GM12878 (cell line): ENCODE results near the gene NOS3.

Experiments used
- EP300 ChIP-seq, 2 experiments: fragments of 150-350 bp in 1 of 2; IDR thresholded peaks; 2 replicates each; pipeline ENCODE4 v1.6.1; 2011 to 2012; ENCODE audit warnings: low read depth in 2 of 2, low read length in 2 of 2, borderline replicate concordance in 1 of 2, improper control_type of control experiment in 1 of 2, inconsistent platforms in 1 of 2; ENCODE audit not compliant: control insufficient read depth in 1 of 2
- IRF4 ChIP-seq: IDR thresholded peaks from 2 replicates; pipeline ENCODE4 v1.6.1; 2011; ENCODE audit warnings: low read depth, low read length
- RAD21 ChIP-seq: IDR thresholded peaks from 2 replicates; pipeline ENCODE4 v1.6.1; 2011; ENCODE audit warnings: mild to moderate bottlenecking, low read depth, low read length, moderate library complexity; ENCODE audit not compliant: insufficient read depth
- RCOR1 ChIP-seq: conservative IDR thresholded peaks from 2 replicates; pipeline ENCODE4 v1.6.1; 2012; ENCODE audit warnings: low read depth, low read length, improper control_type of control experiment
- SUZ12 ChIP-seq: fragments of 200-600 bp; sonication (generic); IDR thresholded peaks from one replicate; pipeline ENCODE4 v1.6.1; 2018; ENCODE audit warnings: antibody characterized with exemption, mild to moderate bottlenecking; ENCODE audit not compliant: unreplicated experiment
- YY1 ChIP-seq: IDR thresholded peaks from 2 replicates; pipeline ENCODE4 v1.6.1; 2011; ENCODE audit warnings: low read depth, mild to moderate bottlenecking, low read length
- TF ChIP-seq, protein P1 (sequence below): IDR thresholded peaks from 2 replicates; pipeline ENCODE4 v1.6.1; 2012; ENCODE audit warnings: mild to moderate bottlenecking, low read depth, low read length
- TF ChIP-seq, protein P2 (sequence below), 3 experiments: IDR thresholded peaks in 2 of 3; conservative IDR thresholded peaks in 1 of 3; 2 replicates each; pipeline ENCODE4 v1.5.1; 2011; ENCODE audit warnings: low read depth in 3 of 3, low read length in 3 of 3, mild to moderate bottlenecking in 3 of 3, control low read depth in 2 of 3, moderate library complexity in 2 of 3, inconsistent platforms in 1 of 3, mixed read lengths in 1 of 3; ENCODE audit not compliant: control insufficient read depth in 2 of 3, insufficient read depth in 1 of 3; ENCODE audit errors: extremely low read depth in 1 of 3
- TF ChIP-seq, protein P3 (sequence below): IDR thresholded peaks from 2 replicates; pipeline ENCODE4 v1.6.1; 2011; ENCODE audit warnings: low read depth, low read length, improper control_type of control experiment, borderline replicate concordance

DNA sequence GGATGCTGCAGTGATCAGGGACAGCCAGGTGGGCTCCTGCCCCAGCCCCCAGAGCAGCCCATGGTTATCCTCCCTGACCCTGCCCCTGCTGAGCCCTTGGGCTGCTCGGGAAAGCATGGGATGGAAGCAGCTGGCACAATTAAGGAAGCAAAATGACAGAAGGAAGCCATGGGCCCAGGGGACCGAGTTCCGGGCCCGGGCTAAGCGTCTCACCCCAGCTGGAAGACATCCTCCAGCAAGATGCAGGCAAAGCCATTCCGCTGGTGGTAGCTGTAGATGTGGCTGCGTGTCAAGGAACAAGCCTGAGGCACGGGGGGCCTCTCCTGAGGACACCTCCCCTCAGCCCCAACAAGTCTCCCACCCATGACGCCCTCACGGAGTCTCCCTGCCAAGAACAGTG is 32.4 kb downstream of the NOS3 start:
- TF ChIP-seq EP300 (IDR thresholded peaks at IDR 0.05; ENCODE audit: borderline replicate concordance in 1 of 2, control insufficient read depth in 1 of 2, low read depth in 2 of 2, low read length in 2 of 2) (no peak), RAD21 (no peak), SUZ12 (no peak), YY1 (no peak), IRF4 (no peak), RCOR1 (no peak)
- TF ChIP-seq, protein P1, sequence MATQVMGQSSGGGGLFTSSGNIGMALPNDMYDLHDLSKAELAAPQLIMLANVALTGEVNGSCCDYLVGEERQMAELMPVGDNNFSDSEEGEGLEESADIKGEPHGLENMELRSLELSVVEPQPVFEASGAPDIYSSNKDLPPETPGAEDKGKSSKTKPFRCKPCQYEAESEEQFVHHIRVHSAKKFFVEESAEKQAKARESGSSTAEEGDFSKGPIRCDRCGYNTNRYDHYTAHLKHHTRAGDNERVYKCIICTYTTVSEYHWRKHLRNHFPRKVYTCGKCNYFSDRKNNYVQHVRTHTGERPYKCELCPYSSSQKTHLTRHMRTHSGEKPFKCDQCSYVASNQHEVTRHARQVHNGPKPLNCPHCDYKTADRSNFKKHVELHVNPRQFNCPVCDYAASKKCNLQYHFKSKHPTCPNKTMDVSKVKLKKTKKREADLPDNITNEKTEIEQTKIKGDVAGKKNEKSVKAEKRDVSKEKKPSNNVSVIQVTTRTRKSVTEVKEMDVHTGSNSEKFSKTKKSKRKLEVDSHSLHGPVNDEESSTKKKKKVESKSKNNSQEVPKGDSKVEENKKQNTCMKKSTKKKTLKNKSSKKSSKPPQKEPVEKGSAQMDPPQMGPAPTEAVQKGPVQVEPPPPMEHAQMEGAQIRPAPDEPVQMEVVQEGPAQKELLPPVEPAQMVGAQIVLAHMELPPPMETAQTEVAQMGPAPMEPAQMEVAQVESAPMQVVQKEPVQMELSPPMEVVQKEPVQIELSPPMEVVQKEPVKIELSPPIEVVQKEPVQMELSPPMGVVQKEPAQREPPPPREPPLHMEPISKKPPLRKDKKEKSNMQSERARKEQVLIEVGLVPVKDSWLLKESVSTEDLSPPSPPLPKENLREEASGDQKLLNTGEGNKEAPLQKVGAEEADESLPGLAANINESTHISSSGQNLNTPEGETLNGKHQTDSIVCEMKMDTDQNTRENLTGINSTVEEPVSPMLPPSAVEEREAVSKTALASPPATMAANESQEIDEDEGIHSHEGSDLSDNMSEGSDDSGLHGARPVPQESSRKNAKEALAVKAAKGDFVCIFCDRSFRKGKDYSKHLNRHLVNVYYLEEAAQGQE: no peak
- TF ChIP-seq, protein P2, sequence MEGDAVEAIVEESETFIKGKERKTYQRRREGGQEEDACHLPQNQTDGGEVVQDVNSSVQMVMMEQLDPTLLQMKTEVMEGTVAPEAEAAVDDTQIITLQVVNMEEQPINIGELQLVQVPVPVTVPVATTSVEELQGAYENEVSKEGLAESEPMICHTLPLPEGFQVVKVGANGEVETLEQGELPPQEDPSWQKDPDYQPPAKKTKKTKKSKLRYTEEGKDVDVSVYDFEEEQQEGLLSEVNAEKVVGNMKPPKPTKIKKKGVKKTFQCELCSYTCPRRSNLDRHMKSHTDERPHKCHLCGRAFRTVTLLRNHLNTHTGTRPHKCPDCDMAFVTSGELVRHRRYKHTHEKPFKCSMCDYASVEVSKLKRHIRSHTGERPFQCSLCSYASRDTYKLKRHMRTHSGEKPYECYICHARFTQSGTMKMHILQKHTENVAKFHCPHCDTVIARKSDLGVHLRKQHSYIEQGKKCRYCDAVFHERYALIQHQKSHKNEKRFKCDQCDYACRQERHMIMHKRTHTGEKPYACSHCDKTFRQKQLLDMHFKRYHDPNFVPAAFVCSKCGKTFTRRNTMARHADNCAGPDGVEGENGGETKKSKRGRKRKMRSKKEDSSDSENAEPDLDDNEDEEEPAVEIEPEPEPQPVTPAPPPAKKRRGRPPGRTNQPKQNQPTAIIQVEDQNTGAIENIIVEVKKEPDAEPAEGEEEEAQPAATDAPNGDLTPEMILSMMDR (IDR thresholded peaks at IDR 0.05 in 2 of 3, conservative IDR thresholded peaks at IDR 0.05 in 1 of 3; ENCODE audit: control insufficient read depth in 2 of 3, extremely low read depth in 1 of 3, insufficient read depth in 1 of 3, low read depth in 3 of 3, low read length in 3 of 3): no peak
- TF ChIP-seq, protein P3, sequence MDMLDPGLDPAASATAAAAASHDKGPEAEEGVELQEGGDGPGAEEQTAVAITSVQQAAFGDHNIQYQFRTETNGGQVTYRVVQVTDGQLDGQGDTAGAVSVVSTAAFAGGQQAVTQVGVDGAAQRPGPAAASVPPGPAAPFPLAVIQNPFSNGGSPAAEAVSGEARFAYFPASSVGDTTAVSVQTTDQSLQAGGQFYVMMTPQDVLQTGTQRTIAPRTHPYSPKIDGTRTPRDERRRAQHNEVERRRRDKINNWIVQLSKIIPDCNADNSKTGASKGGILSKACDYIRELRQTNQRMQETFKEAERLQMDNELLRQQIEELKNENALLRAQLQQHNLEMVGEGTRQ: no peak
